Umbilical cord (tissue), 2 donors: ENCODE results near the gene C1orf115. TPM values are rescaled to one million over a fixed set of nuclear protein-coding genes. Genes with fewer than 3 reads are reported as not detected.
"Not testable (repeated sequence)": the region's sequence is repeated elsewhere in the genome, so short reads cannot be mapped to it uniquely, and the experiment has no call there.

Source experiments
- DNase-seq: peaks from one replicate; pipeline ENCODE4 v3.0.0-alpha.2; 2015; ENCODE audit warnings: low spot score
- total RNA-seq: library from RNA; depleted of rRNA; stranded (reverse); fragments of >200 nt; gene quantifications from one replicate; pipeline ENCODE4 v1.2.3, GENCODE V29; 2014; ENCODE audit warnings: low replicate concordance; ENCODE audit not compliant: insufficient read depth

The C1orf115 gene
- total RNA-seq, 1 donor from 2014 or later: 3.4 TPM

DNA sequence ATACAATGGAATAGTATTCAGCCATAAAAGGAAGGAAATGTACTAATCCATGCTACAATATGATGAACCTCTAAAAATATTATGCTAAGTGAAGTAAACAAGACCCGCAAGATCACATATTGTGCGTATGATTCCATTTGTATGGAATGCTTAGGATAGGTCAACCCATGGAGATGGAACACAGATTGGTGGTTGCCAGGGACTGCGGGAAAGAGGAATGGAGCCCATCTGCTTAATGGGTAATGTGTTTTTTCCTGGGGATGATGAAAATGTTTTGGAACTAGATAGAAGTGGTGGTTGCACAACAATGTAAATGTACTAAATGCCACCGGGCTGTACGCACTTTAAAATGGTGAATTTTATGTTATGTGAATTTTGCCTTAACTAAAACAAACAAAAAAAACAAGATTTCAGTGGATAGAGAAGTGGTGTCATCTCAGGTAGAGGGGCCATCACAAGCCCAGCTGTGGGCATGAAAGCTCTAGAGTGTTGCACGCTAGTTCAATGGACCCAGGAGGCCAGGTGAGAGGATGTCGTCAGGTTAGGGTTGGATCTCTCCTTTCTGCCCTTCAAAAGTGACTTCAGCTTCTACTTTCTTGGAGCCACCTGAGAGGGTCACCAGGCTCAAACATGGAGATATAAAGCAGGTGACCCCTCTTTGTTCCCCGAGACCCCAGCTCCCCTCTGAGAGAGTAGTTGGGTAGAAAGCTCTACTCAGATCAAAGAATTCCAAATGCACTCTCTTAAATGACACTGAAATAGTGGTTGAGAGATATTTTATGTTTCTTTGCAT, 2.5 kb downstream of the C1orf115 start:
- DNase-seq: no peak

DNA sequence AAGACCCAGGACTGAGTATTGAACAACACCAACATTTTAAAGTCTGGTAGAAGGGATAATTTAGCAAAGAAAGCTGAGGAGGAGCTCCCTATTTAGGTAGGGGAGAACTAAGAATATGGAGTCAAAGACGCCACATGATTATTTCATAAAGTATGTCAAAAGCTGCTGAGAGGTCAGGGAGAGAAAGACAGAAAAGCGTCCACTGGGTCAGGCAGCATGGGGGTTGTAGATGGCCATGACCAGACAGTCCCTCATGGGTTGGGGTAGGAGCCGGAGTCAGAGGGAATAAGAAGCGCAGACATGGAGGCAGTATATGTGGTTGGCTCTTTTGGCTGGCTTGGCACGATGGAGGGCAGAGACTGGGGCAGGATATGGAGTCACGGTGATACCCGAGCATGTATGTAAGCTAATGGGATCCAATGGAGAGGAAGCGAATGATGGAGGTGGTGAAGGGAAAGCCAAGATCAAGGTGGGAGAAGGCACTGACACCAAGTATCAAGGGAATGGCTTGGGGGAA, 4.8 kb downstream of the C1orf115 start:
- DNase-seq: no peak

DNA sequence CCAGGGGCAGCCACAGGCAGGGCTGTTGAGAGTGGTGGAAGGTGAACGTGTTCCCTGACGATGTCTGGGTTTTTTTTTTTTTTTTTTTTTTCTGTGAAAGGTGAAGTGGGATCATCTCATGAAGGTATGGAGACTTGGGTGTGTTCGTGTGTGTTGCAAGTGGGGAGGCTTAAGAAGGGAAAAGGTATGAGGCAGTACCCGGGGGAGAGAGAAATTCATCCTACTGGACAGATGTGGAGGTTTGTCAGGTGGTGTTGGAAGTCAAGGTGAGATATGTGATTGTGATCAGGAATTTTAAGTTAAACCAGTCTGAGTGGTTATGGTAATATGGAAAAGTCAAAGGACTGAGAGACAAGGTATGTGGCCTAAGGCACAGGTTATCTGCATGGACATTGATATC, 5.3 kb downstream of the C1orf115 start:
- DNase-seq: no peak

DNA sequence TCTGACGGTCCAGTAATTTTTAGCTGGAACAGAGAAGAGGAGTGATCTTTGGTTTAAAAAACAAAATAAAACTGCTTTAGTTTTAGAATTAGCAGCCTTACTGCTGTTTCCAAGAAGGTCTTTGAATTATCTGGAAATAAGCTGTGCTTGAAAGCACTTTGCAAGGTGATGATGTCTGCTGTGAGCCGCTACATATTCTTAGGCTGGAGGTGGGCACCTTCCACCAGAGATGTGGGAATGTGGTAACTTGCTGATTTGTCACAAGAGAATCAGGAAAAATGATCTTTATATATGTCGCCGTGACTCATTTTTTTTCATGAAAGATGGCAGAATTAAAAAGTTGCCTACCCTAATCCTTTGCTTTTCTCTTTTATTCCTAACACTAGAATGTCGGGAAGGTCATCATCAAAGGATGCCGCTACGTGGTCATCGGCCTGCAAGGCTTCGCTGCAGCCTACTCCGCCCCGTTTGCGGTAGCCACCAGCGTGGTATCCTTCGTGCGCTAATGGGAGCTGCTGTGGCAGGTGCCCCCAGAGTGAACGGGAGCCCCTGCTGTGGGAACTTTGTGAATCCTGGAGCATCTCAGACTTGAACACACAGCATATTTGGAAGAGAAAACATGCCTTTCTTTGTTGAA, 6.2 kb downstream of the C1orf115 start:
- no peak for DNase-seq

DNA sequence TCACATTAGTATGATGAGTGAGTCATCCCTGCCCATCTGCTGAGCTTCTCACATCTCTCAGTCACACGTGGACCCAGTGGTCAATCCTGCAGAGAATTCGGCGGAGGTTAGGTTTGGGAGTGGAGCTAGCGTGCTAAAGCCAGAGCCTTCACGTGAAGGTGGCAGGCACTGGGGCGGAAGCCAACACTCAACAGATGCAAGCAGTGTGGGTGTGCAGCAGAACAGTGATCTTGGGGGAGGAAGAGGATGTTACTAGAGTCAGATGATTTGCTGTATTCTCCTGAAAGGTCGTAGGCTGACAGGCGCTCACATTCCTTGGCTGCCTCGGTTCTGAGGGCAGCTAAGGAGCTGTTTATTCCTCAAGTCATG, 6.7 kb downstream of the C1orf115 start:
- DNase-seq: no peak

DNA sequence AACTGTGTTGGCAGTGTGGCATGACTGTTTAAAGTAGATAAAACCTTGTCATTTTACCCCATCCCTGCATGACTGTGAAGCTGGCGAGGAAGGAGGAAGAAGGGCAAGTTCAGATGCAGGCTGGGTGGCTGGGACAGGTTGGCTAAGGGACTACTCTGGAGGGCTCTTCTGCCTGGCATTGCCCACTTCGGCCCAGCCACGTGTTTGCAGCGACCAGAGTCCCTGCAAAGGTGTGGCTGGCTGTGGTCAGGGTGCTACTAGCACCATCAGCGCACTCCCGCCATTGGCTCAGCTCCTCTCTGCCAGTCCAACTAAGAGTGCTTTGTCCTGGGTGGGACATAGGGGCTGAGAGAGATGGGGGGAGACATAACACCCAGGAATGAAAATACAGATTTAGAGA, 7.2 kb downstream of the C1orf115 start:
- no peak for DNase-seq

DNA sequence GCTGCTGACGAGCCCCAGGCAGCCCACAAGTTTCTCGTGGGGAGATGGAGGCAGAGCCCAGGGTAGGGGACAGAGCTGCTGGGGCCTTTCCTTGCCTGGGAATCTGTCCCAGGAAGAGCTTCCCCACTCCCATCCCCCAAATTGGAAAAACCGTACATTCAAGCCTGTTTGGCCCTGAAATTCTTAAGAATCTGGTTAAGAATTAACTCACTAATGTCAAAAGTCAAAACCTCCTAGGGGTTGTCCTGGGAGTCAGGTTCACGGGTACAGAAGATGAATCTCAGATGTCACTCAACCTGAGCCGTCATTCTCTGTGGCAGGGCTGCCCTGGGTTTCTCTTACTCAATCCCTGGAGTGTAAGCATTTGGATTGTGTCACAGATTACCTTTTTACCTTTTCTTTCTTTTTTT, 8.4 kb downstream of the C1orf115 start:
- no peak for DNase-seq

DNA sequence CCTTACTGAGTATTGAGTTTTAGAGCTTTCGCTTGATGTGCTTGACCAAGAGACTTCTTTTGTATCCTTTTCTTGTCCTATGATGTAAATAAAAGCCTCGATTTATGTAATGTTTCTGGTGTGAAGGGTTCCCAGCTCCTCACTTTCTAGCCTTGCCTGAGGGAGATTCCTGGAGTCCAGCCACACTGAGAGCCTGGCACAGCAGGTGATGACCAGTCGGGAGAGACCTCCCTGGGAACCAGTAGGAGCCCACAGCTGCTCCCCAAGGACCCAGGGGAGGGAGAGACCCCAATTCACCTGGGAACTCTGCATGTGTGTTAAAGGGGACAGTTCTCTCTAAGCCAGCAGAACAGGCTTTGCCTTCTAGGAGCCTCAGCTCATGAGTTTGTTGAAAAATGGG, 8.9 kb downstream of the C1orf115 start:
- DNase-seq: no peak

DNA sequence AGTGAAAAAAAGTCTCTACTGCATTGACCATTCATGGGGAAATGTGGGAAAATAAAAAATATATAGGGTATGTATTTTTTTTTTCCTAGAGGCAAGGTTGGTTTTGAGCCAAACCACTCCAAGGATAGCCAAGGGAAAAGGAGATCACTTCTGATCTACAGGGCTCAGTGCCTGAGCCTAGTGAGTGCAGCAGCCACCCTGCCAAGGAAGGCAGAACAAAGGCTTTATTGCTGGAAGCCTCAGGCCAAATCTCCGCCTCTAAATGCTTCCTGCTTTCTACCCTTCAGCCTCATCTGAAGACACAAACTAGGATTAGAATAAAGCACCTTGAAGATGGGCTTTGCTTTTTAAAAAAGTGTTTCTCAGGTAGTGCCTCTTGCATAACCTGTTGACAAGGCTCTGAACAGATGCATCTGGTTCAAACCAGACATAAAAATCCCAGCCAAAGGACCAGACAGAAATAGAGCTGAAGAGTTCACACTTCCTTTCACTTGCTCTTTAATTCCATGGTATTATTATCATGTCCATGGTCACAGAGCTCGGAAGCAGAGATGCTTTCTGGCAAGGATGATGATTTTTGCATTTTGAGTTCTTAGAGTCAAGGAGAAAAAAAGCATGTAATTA, 10.5 kb downstream of the C1orf115 start:
- peak; percentile 68 for DNase-seq

DNA sequence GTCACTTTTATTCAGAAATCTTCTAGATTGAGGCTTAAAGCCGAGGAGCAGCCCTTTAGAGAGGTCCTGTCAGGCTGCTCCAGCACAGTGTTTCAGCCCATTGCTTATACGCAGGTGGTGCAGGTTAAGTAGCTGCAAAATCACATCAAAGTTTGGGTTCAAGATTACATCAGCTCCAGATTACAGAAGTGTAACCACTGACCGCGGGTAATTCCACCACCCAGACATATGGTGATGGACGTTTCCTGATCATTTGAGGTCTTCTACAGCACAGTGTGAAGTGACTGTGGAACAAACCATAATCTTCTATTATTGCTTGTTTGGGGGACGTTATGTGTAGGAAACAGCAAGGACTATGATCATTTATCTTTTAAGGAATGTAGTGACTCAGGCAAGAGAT, 11.8 kb downstream of the C1orf115 start:
- no peak for DNase-seq

DNA sequence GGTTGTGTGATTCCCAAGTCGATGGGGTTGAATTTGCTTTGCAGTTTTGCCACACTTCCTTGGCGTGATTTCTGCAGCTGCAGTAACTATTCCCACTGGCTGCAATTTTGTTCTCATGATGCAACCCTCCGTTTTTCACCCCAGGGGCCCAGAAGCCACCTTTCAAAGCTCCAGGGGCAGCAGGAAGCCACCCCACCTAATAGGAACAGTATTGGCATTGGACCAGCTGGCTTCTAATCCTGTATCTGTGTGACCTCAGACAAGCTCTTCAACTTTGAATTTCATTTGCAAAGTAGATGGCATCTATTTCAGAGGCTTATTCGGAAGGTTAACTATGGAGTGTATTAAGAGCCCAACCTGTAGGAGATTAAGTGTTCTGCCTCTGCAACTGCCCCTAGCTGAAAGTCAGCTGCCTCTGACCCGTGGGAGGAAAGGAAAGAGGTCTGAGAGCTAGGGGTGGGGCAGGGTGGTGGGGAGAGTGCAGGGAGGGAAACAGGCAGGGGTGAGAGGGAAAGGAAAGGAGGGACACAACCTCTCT, 12.6 kb downstream of the C1orf115 start:
- DNase-seq: no peak

DNA sequence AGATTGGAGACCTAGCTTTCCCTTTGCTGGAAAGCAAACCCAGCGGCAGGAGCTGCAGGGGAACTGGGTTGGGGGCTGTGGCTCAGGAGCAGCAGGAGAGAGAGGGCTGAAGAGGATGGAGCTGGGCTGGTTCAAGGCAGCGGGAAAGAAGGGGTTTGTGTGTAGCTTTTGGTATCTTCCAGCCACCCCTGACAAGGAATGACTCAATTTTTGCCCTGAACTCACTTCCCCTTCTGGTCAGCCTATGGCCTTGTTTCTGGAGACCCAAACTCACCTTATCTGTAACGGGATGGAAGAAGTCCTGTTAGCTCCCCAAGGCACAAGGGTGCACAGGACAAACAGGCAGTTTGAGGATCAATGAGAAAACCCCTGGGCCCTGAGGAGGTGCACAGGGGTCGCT, 13.1 kb downstream of the C1orf115 start:
- DNase-seq: no peak

DNA sequence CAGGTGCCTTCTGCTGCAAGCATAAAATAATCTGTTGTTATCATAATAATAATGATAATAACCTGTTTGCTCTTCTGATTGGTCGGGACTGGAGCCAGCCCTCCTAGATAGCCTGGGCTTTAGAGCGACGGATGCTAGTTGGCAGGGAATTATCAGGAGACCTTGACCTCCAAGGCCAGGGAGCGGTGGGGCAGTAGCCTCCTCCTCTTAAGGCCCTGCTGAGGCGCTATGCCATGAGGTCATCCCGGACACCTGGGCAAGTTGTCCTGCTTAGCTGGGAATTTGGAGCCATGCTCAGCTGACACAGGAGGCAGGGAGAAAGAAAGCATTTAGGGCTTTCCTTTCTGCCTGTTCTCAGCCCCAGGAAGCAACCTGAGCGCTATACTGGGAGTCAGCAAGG, 15.6 kb downstream of the C1orf115 start:
- DNase-seq: no peak

DNA sequence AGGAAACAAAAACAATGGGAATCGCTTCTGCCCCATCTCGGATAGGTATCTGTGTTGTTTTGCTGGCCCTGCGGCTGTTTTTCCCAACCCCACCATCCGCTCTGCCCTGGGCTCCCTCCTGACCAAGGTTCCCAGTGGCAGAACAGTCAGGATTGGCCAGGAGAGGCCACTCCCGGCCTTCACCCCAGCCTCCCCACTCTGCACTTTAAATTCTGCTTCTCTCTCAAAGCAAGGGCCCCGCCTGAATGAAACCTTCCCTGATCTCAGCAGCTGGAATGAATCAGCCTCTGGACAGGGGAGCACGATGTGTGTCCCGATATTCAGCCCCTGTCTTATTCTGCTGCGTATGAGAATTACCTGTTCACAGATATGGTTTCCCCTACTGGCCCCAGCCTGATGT, 16.3 kb downstream of the C1orf115 start:
- no peak for DNase-seq

DNA sequence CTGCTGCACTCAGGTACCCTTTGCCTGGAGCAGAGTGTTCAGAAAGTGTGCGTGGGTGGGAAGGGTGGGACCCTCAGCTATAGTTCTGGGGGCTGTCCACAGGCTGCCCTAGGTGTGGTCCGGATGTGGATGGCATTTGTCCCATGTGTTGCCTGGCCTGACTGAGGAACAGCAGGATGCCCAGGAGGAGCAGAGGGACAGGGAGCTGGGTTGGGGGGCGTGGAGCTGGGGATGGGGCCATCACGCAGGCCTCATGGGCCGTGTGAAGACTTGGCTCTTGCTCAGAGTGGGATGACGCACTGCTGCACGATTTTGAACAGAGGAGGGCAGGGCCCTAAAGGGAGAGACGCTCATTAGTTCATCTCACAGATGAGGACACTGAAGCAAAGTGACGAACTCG, 17.0 kb downstream of the C1orf115 start:
- no peak for DNase-seq

DNA sequence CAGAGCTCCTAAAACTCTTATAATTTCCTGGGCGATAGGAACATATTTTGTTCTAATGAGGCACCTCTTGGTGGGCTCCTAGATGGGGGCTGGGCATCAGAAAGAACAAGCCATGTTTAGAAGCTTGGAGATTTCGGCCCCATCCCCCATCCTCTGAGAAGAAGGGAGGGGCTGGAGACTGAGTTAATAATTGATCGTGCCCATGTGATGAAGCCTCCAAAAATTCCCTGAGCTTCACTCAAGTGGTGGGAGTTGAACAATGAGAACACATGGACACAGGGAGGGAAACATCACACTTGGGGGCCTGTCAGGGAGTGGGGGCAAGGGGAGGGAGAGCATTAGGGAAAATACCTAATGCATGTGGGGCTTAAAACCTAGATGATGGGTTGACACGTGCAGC, 18.1 kb downstream of the C1orf115 start:
- DNase-seq: no peak

DNA sequence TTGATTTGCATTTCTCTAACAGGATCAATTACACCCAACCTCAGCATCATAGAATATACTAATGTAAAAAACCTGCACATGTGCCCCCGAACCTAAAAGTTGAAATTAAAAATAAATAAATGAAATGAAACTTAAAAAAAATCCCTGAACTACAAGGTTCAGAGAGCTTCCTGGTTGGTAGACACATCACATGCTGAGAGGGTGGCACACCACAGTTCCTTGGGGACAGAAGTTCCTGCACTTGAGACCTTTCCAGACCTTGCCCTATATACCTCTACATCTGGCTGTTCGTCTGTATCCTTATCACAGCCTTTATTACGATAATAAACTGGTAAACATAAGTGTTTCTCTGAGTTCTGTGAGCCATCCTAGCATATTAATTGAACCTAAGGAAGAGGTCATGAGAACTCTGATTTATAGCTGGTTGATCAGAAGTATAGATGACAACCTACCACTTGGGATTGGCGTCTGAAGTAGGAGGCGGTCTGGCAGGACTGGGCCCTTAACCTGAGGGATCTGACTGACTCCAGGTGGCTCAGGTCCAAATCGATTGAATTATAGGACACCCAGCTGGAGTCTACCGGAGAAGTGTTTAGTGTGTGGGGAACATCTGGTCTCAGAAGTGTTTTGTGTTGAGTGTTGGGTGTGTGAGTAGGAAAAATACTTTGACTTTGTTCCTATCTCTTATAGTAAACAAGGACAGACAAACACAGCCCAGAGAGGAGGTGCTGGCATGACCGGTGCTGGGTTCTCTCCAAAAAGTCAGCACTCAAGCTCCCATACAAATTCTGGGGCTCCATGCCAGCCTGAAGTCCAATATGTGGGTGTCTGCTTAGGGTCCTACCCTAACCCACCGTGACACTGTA, 19.0 kb downstream of the C1orf115 start:
- DNase-seq: no peak

DNA sequence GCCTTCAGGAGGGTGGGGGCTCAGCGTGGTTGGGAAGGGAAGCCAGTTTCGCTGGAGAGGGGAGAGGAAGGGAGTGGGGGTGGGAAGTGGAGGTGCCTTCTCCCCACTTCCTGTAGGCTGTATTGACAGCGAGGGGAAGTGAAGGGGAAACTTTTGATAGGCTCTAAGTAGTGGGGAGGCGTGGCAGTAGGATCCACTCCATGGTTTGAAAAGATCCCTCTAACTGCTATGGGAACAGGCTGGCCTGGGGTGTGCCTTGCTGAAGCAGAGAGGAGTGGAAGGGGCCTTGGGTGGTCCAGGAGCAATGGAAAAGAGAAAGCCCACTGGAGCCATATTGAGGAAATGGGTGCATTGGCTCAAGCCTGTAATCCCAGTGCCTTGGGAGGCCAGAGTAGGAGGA, 20.2 kb downstream of the C1orf115 start:
- DNase-seq: no peak

DNA sequence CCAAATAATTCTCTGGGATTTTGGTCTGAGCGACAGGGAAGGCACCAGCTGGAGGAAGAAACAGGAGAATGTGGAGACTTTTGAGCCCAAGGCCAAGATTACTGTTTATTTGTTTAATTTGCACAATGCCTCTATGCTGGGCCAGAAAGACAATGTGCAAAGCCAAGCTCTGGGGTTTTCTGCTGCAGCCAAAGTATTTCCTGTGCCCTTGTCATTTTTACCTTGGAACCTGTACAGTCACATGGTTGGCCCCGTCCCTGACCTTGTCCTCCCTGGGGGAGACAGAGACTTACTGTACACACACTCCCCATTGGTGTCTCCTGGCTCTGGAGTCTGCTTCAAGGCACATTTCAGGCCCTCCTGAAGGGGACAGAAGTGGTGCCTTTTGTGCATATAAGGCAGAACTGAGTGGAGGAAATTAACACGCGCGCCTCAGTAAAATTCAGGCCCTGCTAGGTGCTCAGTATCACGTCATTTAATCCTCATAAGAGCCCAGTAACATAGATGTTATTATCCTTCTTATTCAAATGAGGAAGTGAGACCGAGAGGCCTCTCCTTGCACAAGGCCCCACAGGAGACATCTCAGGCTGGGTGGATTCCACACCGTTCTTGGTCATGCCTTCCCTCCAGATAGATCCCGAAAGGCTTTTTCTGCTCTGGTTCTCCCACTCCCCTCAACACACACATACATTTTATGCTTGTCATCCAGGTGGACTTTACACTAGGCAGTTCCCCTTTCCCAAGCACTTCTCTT, 21.1 kb downstream of the C1orf115 start:
- DNase-seq: no peak

DNA sequence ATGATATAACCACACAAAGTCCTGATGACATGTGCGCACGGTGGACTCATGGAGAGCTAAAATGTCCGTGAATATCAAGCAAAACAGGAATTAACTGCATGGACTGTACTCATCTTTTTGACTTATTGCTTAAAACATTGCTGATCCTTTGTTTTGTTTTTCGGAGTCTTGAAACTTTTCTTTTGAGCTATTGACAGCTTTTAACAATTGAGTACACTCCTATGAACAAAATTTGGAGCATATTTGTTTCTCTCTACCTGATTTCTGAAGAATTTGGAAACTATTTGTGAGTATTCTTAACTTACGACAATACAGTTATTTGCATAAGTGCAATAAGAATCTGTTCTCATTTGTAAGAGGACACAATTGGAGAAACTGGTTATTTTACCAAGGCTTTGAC, 25.8 kb downstream of the C1orf115 start:
- not testable (repeated sequence) for DNase-seq
